Muscle of arm (tissue), 12 donors: Measurements from ENCODE around the gene SRPRA. TPM values are rescaled to one million over a fixed set of nuclear protein-coding genes. Genes with fewer than 3 reads are reported as not detected.
"Not testable (repeated sequence)": the region's sequence is repeated elsewhere in the genome, so short reads cannot be mapped to it uniquely, and the experiment has no call there.

Source experiments
- DNase-seq: peaks from one replicate; pipeline ENCODE4 v3.0.0-alpha.2; 2013
- polyA plus RNA-seq, 12 donors: library from polyadenylated mRNA; unstranded; fragments of 120-200 nt; gene quantifications; one replicate each; pipeline ENCODE4 v1.2.1, GENCODE V29; 2013; ENCODE audit not compliant: insufficient read length in 12 of 12

The SRPRA gene
- polyA plus RNA-seq, 12 donors = 53.7 to 68.9 (median 64.2) TPM; not detected in 1

- no peak for DNase-seq
Measured at GRCh38 chr11:126293726-126294125, 25.0 kb upstream of the SRPRA start.

- no peak for DNase-seq
Measured at GRCh38 chr11:126290887-126291286, 22.2 kb upstream of the SRPRA start.

GRCh38 chr11:126288237-126288636 is 19.5 kb upstream of the SRPRA start:
- DNase-seq = no peak

- DNase-seq = no peak
Measured at GRCh38 chr11:126284829-126285228, 16.1 kb upstream of the SRPRA start.

- peak; percentile 65 for DNase-seq
Measured at GRCh38 chr11:126282736-126283591, 14.3 kb upstream of the SRPRA start, which contains the start of gene TIRAP. TSS of gene TIRAP (plus strand) at chr11:126283093. CDS start at chr11:126290895, 7,802 bp downstream.

- DNase-seq = no peak
Measured at GRCh38 chr11:126282361-126282735, 13.7 kb upstream of the SRPRA start.

- DNase-seq = no peak
Measured at GRCh38 chr11:126281666-126282175, 13.0 kb upstream of the SRPRA start.

- DNase-seq = no peak
Measured at GRCh38 chr11:126281245-126281644, 12.6 kb upstream of the SRPRA start.

- no peak for DNase-seq
Measured at GRCh38 chr11:126280595-126280994, 11.9 kb upstream of the SRPRA start.

- DNase-seq = no peak
Measured at GRCh38 chr11:126279191-126279590, 10.5 kb upstream of the SRPRA start.

- no peak for DNase-seq
Measured at GRCh38 chr11:126277780-126278179, 9.1 kb upstream of the SRPRA start.

GRCh38 chr11:126277322-126277721 is 8.6 kb upstream of the SRPRA start:
- no peak for DNase-seq

GRCh38 chr11:126268361-126268707 is 361 bp downstream of the SRPRA start:
- DNase-seq = no peak

- no peak for DNase-seq
Measured at GRCh38 chr11:126267650-126268049, 1.0 kb downstream of the SRPRA start.

GRCh38 chr11:126265811-126266210 is 2.9 kb downstream of the SRPRA start:
- no peak for DNase-seq

- DNase-seq = no peak
Measured at GRCh38 chr11:126263489-126263888, 5.2 kb downstream of the SRPRA start.

GRCh38 chr11:126262216-126262615 is 6.5 kb downstream of the SRPRA start:
- no peak for DNase-seq

- DNase-seq = no peak
Measured at GRCh38 chr11:126257764-126258163, 10.9 kb downstream of the SRPRA start.

- no peak for DNase-seq
Measured at GRCh38 chr11:126257144-126257543, 11.6 kb downstream of the SRPRA start.

GRCh38 chr11:126256216-126256615 is 12.5 kb downstream of the SRPRA start:
- no peak for DNase-seq

- not testable (repeated sequence) for DNase-seq
Measured at GRCh38 chr11:126255507-126255906, 13.2 kb downstream of the SRPRA start.

GRCh38 chr11:126254819-126255218 is 13.9 kb downstream of the SRPRA start:
- DNase-seq = no peak

- DNase-seq = no peak
Measured at GRCh38 chr11:126253265-126253664, 15.4 kb downstream of the SRPRA start.

GRCh38 chr11:126246636-126247035 is 22.1 kb downstream of the SRPRA start:
- DNase-seq = no peak
